GM12801 (cell line): Measurements from ENCODE around the gene WNT3A.

Experiments
- CTCF ChIP-seq: IDR thresholded peaks from one replicate; pipeline ENCODE4 v1.5.1; 2011; ENCODE audit warnings: control low read depth; ENCODE audit not compliant: insufficient read length; ENCODE audit errors: extremely low read depth

Gene WNT3A

GRCh38 chr1:228041316-228041715 is 34.5 kb downstream of the WNT3A start:
- no peak for TF ChIP-seq CTCF

DNA sequence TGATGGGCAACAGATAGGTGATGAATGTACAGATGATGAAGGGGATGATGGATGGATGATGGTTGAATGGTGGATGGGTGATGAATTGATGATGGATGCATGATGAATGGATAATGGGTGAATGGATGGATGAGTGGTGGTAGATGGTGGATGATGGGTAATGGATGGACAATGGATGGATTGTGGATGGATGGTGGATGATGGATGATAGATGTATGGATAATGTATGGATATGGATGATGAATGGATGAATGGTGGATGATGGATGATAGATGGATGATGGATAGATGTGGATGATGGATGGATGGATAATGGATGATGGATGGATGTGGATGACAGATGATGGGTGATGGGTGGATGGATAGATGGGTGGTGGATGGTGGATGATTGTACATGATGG is 35.7 kb downstream of the WNT3A start:
- no peak for TF ChIP-seq CTCF

- no peak for TF ChIP-seq CTCF
Observed at GRCh38 chr1:228043281-228043848, 36.6 kb downstream of the WNT3A start.

DNA sequence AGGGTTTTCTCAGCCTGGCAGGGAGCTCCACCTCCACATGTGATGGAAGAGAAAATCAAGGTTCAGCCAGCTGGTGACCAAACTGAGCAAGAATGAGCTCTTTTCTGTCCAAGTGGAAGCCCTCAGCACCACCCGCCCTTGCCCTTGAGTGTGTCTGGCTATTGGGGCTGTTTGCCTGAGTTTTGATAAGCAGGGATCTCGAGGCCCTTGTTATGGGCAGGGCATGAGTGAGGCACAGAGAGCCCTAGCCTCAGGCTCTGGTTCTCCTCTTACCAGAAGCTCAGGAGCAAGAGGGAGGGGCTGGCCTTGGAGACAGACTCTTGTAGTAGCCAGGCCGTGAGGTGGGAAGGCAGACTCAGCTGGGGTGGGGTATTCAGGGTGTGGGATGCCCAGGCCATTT is 38.2 kb downstream of the WNT3A start:
- no peak for TF ChIP-seq CTCF

DNA sequence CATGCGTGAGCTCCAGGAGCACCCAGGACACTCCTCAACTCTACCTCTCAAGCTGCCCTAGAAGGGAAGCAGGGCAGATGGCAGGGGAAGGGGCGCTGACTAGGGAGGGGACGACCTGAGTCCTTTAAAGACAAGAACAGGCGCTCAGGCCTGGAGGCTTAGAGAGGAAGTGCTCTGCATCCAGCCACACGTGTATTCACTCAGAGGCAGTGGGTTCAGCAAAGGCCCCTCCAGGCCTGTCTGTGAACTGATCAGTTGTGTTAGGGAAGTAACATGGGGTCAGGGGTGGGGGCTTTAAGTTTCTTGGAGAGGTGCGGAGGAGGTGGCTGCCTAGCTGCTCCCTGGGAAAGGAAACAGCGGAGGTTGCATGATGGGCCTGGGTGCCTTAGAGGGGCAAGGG is 38.6 kb downstream of the WNT3A start:
- no peak for TF ChIP-seq CTCF

GRCh38 chr1:228045871-228046270 is 39.1 kb downstream of the WNT3A start:
- TF ChIP-seq CTCF: no peak

DNA sequence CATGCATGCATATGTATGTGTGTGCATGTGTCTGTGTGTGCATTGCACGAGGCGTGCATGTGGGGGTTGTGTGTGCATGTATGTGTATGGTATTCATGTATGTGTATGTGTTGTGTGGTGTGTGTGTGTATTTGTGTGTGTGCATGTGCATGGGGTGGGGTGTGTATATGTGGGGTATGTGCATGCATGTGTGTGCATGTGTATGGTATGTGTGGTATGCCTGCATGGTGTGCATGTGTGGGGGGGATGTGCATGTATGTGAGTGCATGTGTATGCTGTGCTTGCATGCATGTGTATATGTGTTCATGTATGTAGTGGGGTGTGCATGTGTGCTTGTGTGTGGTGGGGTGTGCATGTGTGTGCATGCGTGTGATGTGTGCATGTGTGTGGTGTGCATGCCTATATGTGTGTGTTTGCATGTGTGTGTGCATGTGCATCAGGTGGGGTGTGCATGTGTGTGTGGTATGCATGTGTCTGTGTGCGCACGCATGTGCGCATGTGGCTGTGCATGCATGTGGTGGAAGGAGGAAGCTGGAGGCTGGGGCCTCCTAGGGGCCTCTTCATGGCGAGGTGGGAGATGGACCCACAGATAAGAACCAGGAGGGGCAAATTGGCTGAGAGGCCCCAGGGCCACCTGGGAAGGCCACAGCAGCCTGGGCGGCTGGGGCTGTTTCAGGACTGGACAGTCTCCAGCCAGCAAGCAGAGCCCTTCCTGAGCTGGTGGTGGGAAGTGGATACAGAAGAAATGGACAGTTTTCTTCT is 39.8 kb downstream of the WNT3A start:
- no peak for TF ChIP-seq CTCF

DNA sequence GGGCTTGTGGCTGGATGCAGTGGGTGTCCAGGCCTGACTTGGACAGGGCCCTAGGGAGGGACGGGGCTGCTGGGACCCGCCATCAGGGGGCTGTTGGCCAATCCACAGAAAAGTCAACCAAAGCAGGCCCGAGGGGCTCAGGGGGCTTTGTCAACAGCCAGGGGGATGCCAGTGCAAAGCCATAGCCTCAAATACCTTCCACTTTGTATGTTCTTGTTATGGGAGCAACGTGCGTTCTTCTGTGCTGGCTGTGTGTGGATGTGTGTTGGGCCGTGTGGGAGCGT is 40.3 kb downstream of the WNT3A start:
- no peak for TF ChIP-seq CTCF
